PFSK-1 (cell line): ENCODE measurements around the gene TRDN.

Experiments
- FOXP2 ChIP-seq: optimal IDR thresholded peaks from 2 replicates; pipeline ENCODE3; 2011; ENCODE audit warnings: borderline replicate concordance, control low read depth, inconsistent platforms; ENCODE audit not compliant: insufficient read depth; ENCODE audit errors: extremely low read length, extremely low read depth
- POLR2AphosphoS5 ChIP-seq: IDR thresholded peaks from 2 replicates; pipeline ENCODE4 v1.6.1; 2012; ENCODE audit warnings: low read depth, mild to moderate bottlenecking, control low read depth, low read length, moderate library complexity
- SIN3A ChIP-seq: IDR thresholded peaks from 2 replicates; pipeline ENCODE4 v1.6.1; 2012; ENCODE audit warnings: mild to moderate bottlenecking, low read length, moderate library complexity, borderline replicate concordance; ENCODE audit not compliant: insufficient read depth
- TAF1 ChIP-seq: IDR thresholded peaks from 2 replicates; pipeline ENCODE4 v1.6.1; 2012; ENCODE audit warnings: low read length, control low read depth, borderline replicate concordance; ENCODE audit not compliant: insufficient read depth
- TF ChIP-seq, protein P1 (sequence below), 2 experiments: IDR thresholded peaks; 2 replicates each; pipeline versions ENCODE4 v1.6.1 to v1.8.0; 2011 to 2012; ENCODE audit warnings: low read depth in 2 of 2, low read length in 2 of 2, control low read depth in 1 of 2, inconsistent platforms in 1 of 2, mild to moderate bottlenecking in 1 of 2, moderate library complexity in 1 of 2; ENCODE audit not compliant: insufficient read depth in 1 of 2

The TRDN gene

DNA sequence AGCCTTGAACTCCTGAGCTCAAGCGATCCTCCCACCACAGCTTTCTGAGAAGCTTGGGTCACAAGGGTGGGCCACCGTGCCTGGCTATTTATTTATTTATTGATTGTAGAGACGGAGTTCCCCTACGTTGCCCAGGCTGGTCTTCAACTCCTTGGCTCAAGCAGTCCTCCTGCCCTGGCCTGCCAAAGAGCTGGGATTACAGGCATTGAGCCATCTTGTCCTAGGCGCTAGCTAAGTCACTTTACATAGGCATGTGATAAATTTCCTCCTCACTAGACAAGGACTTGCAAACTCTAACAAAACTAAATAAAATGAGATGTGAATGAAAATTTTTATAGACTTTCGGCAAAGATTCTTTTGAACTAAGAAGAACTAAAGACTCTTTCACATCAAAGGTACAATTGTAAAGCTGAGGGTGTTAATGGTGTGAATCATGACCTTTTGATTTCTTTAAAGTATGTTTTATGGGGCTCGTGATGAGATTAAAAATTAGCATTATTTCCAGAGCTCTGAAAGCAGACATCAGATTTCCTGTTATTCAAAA is 428.7 kb downstream of the TRDN start:
- TF ChIP-seq FOXP2 (no peak), POLR2AphosphoS5 (no peak), TAF1 (no peak), SIN3A (no peak)
- TF ChIP-seq, protein P1, sequence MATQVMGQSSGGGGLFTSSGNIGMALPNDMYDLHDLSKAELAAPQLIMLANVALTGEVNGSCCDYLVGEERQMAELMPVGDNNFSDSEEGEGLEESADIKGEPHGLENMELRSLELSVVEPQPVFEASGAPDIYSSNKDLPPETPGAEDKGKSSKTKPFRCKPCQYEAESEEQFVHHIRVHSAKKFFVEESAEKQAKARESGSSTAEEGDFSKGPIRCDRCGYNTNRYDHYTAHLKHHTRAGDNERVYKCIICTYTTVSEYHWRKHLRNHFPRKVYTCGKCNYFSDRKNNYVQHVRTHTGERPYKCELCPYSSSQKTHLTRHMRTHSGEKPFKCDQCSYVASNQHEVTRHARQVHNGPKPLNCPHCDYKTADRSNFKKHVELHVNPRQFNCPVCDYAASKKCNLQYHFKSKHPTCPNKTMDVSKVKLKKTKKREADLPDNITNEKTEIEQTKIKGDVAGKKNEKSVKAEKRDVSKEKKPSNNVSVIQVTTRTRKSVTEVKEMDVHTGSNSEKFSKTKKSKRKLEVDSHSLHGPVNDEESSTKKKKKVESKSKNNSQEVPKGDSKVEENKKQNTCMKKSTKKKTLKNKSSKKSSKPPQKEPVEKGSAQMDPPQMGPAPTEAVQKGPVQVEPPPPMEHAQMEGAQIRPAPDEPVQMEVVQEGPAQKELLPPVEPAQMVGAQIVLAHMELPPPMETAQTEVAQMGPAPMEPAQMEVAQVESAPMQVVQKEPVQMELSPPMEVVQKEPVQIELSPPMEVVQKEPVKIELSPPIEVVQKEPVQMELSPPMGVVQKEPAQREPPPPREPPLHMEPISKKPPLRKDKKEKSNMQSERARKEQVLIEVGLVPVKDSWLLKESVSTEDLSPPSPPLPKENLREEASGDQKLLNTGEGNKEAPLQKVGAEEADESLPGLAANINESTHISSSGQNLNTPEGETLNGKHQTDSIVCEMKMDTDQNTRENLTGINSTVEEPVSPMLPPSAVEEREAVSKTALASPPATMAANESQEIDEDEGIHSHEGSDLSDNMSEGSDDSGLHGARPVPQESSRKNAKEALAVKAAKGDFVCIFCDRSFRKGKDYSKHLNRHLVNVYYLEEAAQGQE (IDR thresholded peaks at IDR 0.05; ENCODE audit: insufficient read depth in 1 of 2, low read depth in 2 of 2, low read length in 2 of 2) = no peak

DNA sequence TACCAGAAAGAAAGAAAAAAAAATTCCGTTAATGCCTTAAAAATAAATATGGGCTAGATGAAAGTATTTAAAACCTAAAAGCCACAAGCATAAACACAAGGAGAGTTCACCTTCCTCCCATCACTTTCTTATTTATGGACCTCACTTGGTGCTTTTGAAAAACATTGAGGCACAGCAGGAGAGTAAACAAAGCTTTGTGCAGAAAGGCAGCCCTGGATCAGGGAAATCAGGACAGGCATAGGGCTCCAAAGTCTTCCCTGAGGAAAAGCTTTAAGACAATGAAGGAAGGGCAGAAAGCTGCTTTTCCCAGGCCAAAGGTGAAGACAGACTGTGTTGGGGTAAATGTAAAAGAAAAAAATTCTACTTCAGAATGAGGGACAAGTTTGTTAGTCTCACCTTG is 432.8 kb downstream of the TRDN start:
- no peak for TF ChIP-seq TAF1

GRCh38 chr6:123201869-123202372 is 434.8 kb downstream of the TRDN start:
- TF ChIP-seq POLR2AphosphoS5 (no peak), TAF1 (no peak), SIN3A (no peak), FOXP2 (no peak)
- TF ChIP-seq, protein P1 (IDR thresholded peaks at IDR 0.05; ENCODE audit: insufficient read depth in 1 of 2, low read depth in 2 of 2, low read length in 2 of 2) = no peak

GRCh38 chr6:123193298-123193697 is 443.5 kb downstream of the TRDN start:
- TF ChIP-seq, protein P1 (IDR thresholded peaks at IDR 0.05; ENCODE audit: insufficient read depth in 1 of 2, low read depth in 2 of 2, low read length in 2 of 2) = no peak
- TF ChIP-seq FOXP2 (no peak), POLR2AphosphoS5 (no peak), SIN3A (no peak), TAF1 (no peak)

- TF ChIP-seq, protein P1 (IDR thresholded peaks at IDR 0.05; ENCODE audit: insufficient read depth in 1 of 2, low read depth in 2 of 2, low read length in 2 of 2) = no peak
- TF ChIP-seq SIN3A = no peak
- TF ChIP-seq POLR2AphosphoS5 = no peak
- no peak for TF ChIP-seq TAF1
Observed at GRCh38 chr6:123189816-123190215, 446.9 kb downstream of the TRDN start.
